Gastrocnemius medialis (tissue), 4 donors: ENCODE measurements around the gene MAGEB3. TPM values are rescaled to one million over a fixed set of nuclear protein-coding genes. Genes with fewer than 3 reads are reported as not detected.

Experiments
- ATAC-seq, 2 donors: fragments of 150-250 bp; one replicate each; pipeline ENCODE4 v1.9.1; 2016
- DNase-seq, 2 donors: peaks; one replicate each; pipeline ENCODE4 v3.0.0-alpha.2; 2019
- H3K27ac ChIP-seq, 4 donors: fragments of 200-600 bp; sonication (generic); 1 replicate in 1 of 4; 2 replicates in 3 of 4; pipeline ENCODE4 v1.5.1; 2016 to 2018; ENCODE audit warnings: mild to moderate bottlenecking in 2 of 4, moderate library complexity in 1 of 4
- H3K27me3 ChIP-seq, 3 donors: fragments of 200-600 bp; sonication (generic) in 2 of 3; 1 replicate in 1 of 3; 2 replicates in 2 of 3; pipeline versions ENCODE4 v1.5.1 to v1.6.0; 2016 to 2019; ENCODE audit warnings: mild to moderate bottlenecking in 1 of 3, moderate library complexity in 1 of 3
- H3K36me3 ChIP-seq, 2 donors: fragments of 200-600 bp; sonication (generic) in 1 of 2; one replicate each; pipeline ENCODE4 v1.5.1; 2017 to 2018
- H3K4me1 ChIP-seq, 2 donors: fragments of 200-600 bp; sonication (generic) in 1 of 2; one replicate each; pipeline ENCODE4 v1.5.1; 2016 to 2017; ENCODE audit warnings: mild to moderate bottlenecking in 2 of 2
- H3K4me3 ChIP-seq, 4 donors: fragments of 200-600 bp; sonication (generic) in 3 of 4; 1 replicate in 1 of 4; 2 replicates in 3 of 4; pipeline ENCODE4 v1.5.1; 2016 to 2019; ENCODE audit warnings: mild to moderate bottlenecking in 2 of 4
- H3K9me3 ChIP-seq, 3 donors: fragments of 200-600 bp; sonication (generic) in 2 of 3; 1 replicate in 1 of 3; 2 replicates in 2 of 3; pipeline ENCODE4 v1.5.1; 2016 to 2019
- POLR2A ChIP-seq, 2 donors: fragments of 450-650 bp; IDR thresholded peaks; one replicate each; pipeline ENCODE4 v1.6.1; 2017; ENCODE audit warnings: antibody characterized with exemption in 2 of 2, mild to moderate bottlenecking in 2 of 2, moderate library complexity in 2 of 2
- in situ Hi-C, 4 donors: fragments of 200-750 bp; cut with MboI; loops; one replicate each; pipeline versions ENCODE4 v1.15.0 to v1.8.0; 2017; ENCODE audit warnings: low sequenced_read_pairs in 4 of 4
- intact Hi-C: fragments of 100-400 bp; cut with DNase I; formaldehyde crosslinking; loops from one replicate; pipeline ENCODE4 v1.15.1; 2023; ENCODE audit warnings: low total_unique reads
- total RNA-seq, 4 donors: library from RNA; depleted of rRNA; stranded (reverse); fragments of >200 nt; gene quantifications; one replicate each; pipeline versions ENCODE4 v1.1.0 to v1.2.3, GENCODE V29; 2016
- TF ChIP-seq, protein P1 (sequence below), 5 experiments: fragments of 450-650 bp in 3 of 5; fragments of 200-600 bp in 2 of 5; sonication (generic) in 2 of 5; IDR thresholded peaks in 4 of 5; conservative IDR thresholded peaks in 1 of 5; 1 replicate in 4 of 5; 2 replicates in 1 of 5; pipeline ENCODE4 v1.5.1; 2016 to 2019; ENCODE audit warnings: antibody characterized with exemption in 5 of 5, mild to moderate bottlenecking in 3 of 5, moderate library complexity in 3 of 5

MAGEB3 gene
- total RNA-seq, 4 donors from 2014 or later, result not detected

DNA sequence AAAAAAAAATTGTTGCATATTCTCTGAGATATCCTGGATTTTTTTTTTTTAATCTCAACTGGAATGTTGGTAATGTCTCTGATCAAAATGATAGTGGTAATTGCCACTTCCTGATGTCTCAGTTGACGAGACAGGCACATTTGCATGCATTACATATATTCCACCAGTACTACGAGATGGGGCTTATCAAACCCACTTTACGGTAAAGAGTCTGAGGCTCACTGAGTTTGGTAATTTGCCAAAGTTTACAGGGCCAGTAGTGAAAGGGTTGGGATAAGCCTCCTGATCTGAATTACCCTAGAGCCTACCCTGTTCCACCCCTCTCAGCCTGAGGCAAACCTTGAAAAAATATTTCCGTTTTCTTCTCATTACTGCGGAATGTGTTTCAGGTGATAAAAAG is 9.8 kb upstream of the MAGEB3 start:
- no peak for TF ChIP-seq POLR2A (IDR thresholded peaks at IDR 0.05)
- TF ChIP-seq, protein P1, sequence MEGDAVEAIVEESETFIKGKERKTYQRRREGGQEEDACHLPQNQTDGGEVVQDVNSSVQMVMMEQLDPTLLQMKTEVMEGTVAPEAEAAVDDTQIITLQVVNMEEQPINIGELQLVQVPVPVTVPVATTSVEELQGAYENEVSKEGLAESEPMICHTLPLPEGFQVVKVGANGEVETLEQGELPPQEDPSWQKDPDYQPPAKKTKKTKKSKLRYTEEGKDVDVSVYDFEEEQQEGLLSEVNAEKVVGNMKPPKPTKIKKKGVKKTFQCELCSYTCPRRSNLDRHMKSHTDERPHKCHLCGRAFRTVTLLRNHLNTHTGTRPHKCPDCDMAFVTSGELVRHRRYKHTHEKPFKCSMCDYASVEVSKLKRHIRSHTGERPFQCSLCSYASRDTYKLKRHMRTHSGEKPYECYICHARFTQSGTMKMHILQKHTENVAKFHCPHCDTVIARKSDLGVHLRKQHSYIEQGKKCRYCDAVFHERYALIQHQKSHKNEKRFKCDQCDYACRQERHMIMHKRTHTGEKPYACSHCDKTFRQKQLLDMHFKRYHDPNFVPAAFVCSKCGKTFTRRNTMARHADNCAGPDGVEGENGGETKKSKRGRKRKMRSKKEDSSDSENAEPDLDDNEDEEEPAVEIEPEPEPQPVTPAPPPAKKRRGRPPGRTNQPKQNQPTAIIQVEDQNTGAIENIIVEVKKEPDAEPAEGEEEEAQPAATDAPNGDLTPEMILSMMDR (IDR thresholded peaks at IDR 0.05 in 4 of 5, conservative IDR thresholded peaks at IDR 0.05 in 1 of 5), result no peak
- H3K36me3 ChIP-seq, result no peaks in the 10 kb centered on the region
- no peak for ATAC-seq

GRCh38 chrX:30224536-30224935 is 5.9 kb upstream of the MAGEB3 start:
- DNase-seq (no peak), ATAC-seq (no peak)
- Histone ChIP-seq H3K36me3 (no peaks in the 10 kb centered on the region), H3K9me3 (no peaks in the 10 kb centered on the region), H3K4me1 (no peaks in the 10 kb centered on the region), H3K27ac (no peak overlapping the region), H3K4me3 (no peak overlapping the region), H3K27me3 (no peaks in the 10 kb centered on the region)
- in situ Hi-C loops, result no loop called here
- intact Hi-C loops, result no loop called here
- TF ChIP-seq, protein P1 (IDR thresholded peaks at IDR 0.05 in 4 of 5, conservative IDR thresholded peaks at IDR 0.05 in 1 of 5), result no peak
- TF ChIP-seq POLR2A (IDR thresholded peaks at IDR 0.05), result no peak

More for the DNA sequence above, 9.8 kb upstream of the MAGEB3 start:
- no peaks in the 10 kb centered on the region for H3K4me1 ChIP-seq
- DNase-seq, result no peak
- no peak overlapping the region for H3K4me3 ChIP-seq
- intact Hi-C loops, result no loop called here
- H3K27me3 ChIP-seq, result no peaks in the 10 kb centered on the region
- H3K27ac ChIP-seq, result no peak overlapping the region
- in situ Hi-C loops, result no loop called here
- no peaks in the 10 kb centered on the region for H3K9me3 ChIP-seq

DNA sequence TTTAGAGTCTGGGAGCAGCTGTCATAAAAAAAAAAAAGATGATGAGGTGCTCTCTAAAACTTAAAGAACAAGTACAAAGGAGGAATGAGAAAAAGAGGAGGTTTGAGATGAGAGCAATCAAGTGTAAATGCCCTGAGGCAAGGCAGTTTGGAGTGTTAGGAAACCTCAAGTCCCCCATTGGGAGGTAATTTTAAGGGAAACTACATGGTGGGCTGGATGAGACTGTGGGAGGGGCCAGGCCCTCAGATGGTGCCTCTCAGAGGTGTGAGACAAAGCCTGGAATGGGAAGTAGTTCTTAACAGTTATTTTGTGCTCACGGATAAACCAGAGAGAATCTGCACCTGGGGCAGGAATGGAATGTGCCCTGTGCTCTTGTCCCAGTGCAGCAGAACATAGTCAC is 1.9 kb upstream of the MAGEB3 start:
- intact Hi-C loops (no loop called here), in situ Hi-C loops (no loop called here)
- ATAC-seq (no peak), DNase-seq (no peak)
- Histone ChIP-seq H3K4me1 (no peaks in the 10 kb centered on the region), H3K27ac (no peak overlapping the region), H3K4me3 (no peak overlapping the region), H3K27me3 (no peaks in the 10 kb centered on the region), H3K9me3 (no peaks in the 10 kb centered on the region), H3K36me3 (no peaks in the 10 kb centered on the region)
- TF ChIP-seq POLR2A (IDR thresholded peaks at IDR 0.05), result no peak
- TF ChIP-seq, protein P1 (IDR thresholded peaks at IDR 0.05 in 4 of 5, conservative IDR thresholded peaks at IDR 0.05 in 1 of 5), result no peak

DNA sequence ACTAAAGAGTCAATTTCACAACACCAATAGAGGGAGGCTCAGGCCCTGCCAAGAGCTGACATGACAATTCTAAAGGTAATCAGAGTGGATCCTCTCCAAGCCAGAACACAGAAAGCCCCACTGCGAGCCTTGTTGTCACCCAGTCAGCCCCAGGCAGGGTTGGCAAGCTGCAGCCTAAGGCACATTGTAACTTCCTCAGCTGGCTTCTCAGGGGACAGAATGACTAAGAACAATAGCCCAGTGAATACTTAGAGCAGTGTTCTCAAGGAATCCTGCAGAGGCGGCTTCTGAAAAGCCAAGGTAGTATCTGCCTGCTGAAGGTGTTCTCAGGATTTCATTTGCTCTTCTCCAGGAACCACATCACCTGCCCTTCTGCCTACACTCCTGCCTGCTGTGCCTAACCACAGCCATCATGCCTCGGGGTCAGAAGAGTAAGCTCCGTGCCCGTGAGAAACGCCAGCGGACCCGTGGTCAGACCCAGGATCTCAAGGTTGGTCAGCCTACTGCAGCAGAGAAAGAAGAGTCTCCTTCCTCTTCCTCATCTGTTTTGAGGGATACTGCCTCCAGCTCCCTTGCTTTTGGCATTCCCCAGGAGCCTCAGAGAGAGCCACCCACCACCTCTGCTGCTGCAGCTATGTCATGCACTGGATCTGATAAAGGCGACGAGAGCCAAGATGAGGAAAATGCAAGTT is 11.4 kb downstream of the MAGEB3 start, which contains the start of gene MAGEB4:
Gene MAGEB4 (plus strand): TSS at position 277 of the 692 bp plus-strand sequence. CDS start 136 bp downstream, at position 413.
- Histone ChIP-seq H3K27me3 (no peaks in the 10 kb centered on the region), H3K9me3 (no peaks in the 10 kb centered on the region), H3K4me1 (no peaks in the 10 kb centered on the region), H3K4me3 (no peak within 1 kb of the TSS), H3K27ac (no peak within 1 kb of the TSS), H3K36me3 (no peaks in the 10 kb centered on the region)
- DNase-seq (no peak), ATAC-seq (no peak)
- TF ChIP-seq, protein P1 (IDR thresholded peaks at IDR 0.05 in 4 of 5, conservative IDR thresholded peaks at IDR 0.05 in 1 of 5), result no peak
- no peak for TF ChIP-seq POLR2A (IDR thresholded peaks at IDR 0.05)
- in situ Hi-C loops (no loop called here), intact Hi-C loops (no loop called here)
